Fibroblast of gingiva (primary cell): Measurements from ENCODE around the gene CENPP.

Source experiments
- DNase-seq: peaks from one replicate; pipeline ENCODE4 v3.0.0-alpha.2; 2011; ENCODE audit warnings: low read depth

The CENPP gene

GRCh38 chr9:92508018-92508820 lies 182.5 kb downstream of the CENPP start:
- DNase-seq = no peak

- no peak for DNase-seq
Measured at GRCh38 chr9:92509050-92509449, 183.3 kb downstream of the CENPP start.

DNA sequence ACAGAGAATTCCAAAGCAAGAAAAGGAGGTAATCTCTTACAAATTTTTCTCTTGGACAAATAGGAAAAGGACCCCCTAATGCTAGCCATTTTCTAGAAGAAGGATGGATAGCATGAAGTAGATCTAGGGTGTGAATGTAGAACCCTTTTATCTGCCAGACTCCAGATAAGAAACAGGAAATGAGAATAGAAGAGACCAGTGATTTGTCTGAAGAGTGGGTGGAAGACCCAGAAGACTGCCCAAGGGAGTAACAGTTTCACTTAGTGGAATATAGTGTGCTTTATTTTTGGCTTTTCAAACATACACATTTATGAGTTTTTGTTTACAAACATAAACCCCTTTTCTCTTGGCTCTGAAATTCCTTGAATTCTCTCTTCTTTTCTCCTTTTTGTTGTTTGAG lies 185.0 kb downstream of the CENPP start:
- DNase-seq = no peak

- DNase-seq = no peak
Measured at GRCh38 chr9:92512622-92513021, 186.9 kb downstream of the CENPP start.

DNA sequence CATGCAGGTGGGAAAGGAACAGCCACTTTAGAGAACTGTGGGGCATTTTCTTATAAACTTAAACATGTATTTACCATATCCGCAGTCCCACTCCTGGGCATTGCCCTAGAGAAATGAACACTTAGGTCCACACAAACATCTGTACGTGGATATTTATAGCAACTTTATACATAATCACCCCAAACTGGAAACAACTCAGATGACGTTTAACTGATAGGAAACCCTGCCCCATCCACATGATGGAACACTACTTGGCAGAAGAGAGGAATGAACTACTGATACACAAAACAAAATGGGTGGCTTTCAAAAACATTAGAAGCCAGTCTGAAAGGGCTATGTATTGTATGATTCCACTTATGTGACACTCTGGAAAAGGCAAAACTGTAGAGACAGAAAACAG lies 187.6 kb downstream of the CENPP start:
- DNase-seq = no peak

GRCh38 chr9:92514635-92515034 lies 188.9 kb downstream of the CENPP start:
- DNase-seq = no peak

- no peak for DNase-seq
Measured at GRCh38 chr9:92516521-92516920, 190.8 kb downstream of the CENPP start.

DNA sequence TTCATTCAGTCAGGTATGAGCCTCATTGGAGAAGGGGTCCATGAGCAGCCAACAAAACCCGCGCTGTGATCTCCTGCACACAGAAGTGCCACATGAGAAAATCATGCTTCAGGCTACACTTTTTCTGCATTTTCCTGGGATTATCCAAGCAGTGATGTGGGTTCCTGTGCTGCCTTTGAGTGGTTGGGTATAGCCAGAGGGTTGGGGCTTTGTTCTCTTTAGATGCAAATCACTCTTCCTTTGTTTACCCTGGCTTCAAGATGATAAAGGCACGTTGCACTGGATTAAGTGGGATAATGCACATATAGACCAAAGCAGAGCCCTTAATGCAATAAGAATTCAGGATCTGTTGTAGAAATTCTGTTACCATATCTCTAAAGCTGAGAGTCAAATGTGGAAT lies 191.3 kb downstream of the CENPP start:
- no peak for DNase-seq

GRCh38 chr9:92518199-92518598 lies 192.4 kb downstream of the CENPP start:
- DNase-seq = no peak

DNA sequence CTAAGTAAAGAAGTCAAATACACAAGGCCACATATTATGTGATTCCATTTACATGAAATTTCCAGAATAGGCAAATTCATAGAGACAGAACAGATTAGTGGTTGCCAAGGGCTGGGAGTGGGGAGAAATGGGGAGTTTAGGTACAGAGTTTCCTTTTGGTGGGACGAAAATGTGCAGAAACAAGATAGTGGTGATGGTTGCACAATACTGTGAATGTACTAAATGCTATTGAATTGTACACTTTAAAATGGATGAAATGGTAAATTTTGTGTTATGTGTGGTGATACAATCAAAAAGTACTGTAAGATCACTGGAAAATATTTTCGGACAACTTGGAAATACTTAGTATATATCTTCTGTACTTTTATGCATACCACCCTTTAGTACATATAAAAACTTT lies 195.1 kb downstream of the CENPP start:
- no peak for DNase-seq

DNA sequence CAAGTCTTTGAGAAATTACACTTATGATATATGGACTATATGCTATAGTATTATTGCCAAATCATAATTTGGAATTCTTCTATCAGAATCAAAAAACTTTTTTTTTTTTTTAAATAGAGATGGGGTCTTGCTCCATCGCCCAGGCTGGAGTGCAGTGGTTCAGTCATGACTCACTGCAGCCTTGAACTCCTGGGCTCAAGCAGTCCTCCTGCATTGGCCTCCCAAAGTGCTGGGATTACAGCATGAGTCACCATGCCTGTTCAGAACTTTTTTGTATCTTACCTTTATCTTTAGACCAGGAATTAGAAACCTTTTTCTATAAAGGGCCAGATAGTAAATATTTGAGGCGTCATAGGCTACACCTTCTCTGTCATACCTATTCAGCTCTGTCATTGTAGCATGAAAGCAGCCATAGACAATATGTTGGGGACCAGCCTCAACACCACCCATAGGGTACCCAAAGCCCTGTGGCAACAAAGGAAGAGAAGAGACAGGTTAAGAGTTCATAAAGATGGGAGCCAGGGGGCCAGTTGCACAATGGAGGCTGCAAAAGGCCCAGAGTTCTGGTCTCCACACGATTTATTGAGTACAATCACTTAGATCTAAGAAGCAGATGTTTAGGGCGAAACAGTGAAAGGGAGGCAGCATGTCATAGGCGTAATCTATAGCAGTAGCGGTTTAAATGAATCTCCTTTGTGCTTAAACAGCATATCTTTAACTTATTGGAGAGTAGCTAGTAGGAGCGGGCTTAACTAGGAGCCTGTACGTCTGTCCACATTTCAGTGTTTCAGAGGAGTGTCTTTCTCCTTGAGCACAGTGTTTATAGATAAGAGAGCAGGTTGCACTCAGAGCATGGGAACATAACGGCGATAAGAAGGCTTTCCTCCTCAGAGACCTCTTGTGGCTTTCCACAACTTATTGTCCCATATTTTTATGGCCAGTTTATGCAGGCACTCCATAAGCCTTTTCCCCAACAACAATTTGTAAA lies 197.5 kb downstream of the CENPP start:
- no peak for DNase-seq

DNA sequence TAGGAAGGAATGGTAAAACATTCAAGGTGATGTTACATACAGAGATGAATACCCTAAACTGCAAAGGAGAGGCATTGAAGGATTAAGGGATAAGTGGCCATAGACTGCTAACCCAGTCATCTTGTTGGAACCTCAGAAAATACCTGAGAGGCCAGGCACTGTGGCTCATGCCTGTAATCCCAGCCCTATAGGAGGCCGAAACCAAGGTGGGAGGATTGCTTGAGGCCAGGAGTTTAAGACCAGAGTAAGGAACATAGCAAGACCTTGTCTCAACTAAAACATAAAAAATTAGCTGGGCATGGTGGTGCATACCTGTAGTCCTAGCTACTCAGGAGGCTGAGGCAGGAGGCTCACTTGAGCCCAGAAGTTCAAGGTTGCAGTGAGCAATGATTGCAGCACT lies 199.1 kb downstream of the CENPP start:
- DNase-seq = no peak

- DNase-seq = no peak
Measured at GRCh38 chr9:92525306-92525705, 199.6 kb downstream of the CENPP start.

DNA sequence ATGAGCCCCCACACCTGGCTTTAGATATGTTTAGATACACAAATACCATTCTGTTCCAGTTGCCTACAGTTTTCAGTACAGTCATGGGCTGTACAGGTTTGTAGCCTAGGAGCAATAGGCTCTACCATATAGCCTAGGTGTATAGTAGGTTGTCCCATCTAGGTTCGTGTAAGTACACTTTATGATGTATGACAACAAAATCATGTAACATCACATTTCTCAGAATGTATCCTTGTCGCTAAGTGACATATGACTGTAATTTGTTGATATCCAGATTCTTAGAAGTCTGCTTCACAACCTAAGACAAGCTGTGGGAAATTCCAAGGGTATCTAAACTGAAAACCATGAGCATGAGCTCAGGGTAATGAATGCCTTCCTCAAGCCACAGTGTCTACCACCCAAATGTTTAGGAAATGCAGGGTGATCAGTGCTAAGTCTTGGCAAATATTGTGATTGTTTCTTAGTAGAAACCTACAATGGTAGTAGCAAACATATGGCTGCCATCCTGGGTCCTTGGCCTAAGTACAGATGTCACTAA lies 201.6 kb downstream of the CENPP start:
- no peak for DNase-seq

DNA sequence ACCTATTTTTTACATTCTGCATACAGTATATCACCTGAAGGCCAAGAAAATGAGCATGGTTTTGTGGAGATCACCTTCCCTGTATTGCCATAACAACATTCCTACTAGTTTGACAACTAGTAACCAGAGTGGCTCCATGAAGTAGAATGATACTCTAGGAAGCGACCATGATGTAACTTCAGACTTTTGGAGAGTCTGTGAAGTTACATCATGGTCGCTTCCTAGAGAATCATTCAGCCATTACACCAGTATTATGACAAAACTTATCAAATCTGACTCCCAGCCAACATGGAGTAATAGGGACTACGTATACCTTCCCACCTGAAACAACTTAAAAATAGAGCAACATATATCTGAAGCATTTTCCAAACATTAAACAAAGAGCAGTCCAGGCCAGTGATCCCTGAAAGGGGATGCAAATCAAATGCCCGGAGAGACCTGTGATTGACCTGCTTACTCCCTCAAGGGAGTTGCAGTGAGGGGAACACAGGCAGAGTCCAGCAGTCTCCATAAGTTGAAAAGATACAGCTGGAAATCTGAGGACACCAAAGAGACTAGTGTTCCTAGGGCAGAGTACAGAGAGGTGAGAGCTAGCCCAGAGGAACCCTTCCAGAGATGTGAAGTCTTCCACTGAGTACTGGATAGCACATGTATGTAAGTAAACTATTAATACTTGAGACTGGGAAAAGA lies 202.2 kb downstream of the CENPP start:
- no peak for DNase-seq

DNA sequence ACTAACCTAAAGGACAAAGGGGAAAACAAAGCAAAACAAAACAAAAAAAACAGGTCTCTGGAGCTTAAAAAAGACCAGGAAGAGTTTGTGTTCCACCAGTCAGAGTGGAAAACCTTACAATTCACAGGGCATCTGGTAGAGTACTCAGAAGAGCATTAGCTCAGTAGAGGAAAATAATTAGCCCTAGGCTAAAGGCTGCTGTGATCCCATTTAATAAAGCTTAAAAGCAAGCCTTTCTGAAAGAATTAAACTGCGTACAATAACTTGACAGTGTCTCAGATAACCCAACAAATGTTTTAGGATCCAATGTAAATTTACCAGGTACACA lies 202.7 kb downstream of the CENPP start:
- no peak for DNase-seq

- no peak for DNase-seq
Measured at GRCh38 chr9:92529124-92529523, 203.4 kb downstream of the CENPP start.

- no peak for DNase-seq
Measured at GRCh38 chr9:92530893-92531292, 205.1 kb downstream of the CENPP start.

GRCh38 chr9:92534204-92534603 lies 208.5 kb downstream of the CENPP start:
- DNase-seq = no peak

DNA sequence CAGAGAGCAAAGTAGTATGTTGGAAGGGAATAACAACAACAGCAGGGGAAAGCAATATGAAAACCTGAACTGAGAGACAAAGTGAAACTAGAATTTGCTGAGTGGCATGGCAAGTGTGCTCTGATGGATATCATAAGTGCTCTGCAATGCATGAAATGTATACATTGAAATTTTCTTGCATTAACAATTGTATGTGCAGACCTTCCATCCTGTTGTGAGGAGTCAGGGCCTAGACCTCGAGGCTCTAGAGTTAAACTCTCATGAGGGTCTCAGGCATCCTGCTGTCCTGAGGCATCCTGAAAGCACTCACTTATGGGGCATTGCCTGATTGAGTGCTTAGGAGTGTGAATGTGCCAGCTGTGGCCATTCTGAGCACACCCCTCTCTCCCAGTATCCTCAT lies 208.9 kb downstream of the CENPP start:
- DNase-seq = no peak

DNA sequence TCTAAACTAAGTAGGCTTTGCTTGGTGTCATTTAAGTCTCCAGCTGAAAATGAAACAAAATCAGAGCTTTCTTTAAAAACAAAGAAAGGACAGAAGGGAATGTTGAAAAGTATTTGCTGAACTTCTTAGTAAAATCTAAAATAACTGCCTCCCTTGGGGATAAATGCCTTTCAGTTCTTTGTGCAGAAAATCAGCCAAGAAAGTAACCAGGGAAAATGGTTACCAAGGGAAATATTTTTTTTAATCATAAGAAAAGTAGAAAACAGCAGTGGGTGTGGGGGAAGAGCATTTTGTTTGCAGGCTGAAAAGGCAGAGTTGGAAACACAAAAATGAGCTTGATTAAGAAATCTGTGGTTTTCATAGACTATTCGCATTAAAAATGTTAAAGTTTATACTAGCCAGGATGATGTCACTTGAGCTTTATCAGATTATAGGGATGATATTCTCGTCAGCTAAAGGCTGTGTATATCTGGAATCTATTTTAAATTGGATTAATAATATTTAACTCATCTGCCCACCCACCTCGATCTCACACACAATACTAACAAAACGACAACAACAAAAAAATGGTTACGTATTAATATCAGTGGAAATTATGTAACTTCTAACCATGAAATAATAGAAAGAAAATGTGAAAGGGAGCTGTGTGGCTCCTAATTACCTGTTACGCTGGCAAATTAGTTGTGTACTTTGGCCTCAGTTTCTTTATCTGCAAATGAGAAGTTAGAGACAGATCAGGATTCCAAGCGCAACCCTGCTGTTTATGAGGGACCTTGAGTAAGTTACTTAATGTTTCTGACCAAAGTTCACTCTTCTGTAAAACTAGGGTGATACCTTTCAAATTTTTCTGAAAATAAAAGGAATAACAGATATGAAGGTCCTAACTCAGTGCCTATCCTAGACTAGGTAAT lies 210.4 kb downstream of the CENPP start, which contains the start of gene ECM2:
TSS of gene ECM2 (minus strand) at position 51 of the 911 bp plus-strand sequence. CDS start 13,124 bp downstream, outside the sequence.
- DNase-seq = peak; percentile 90
